GM12875 (cell line): Measurements from ENCODE around the gene MINK1.

Experiments used
- H3K4me3 ChIP-seq: one replicate; pipeline ENCODE4 v1.5.1; 2011; ENCODE audit warnings: low read depth, low read length, control low read depth
- CTCF ChIP-seq: IDR thresholded peaks from 2 replicates; pipeline ENCODE4 v1.5.1; 2011; ENCODE audit warnings: low read depth, mild to moderate bottlenecking, control low read depth, inconsistent platforms, low read length, moderate library complexity, borderline replicate concordance; ENCODE audit not compliant: insufficient read depth

Gene MINK1

DNA sequence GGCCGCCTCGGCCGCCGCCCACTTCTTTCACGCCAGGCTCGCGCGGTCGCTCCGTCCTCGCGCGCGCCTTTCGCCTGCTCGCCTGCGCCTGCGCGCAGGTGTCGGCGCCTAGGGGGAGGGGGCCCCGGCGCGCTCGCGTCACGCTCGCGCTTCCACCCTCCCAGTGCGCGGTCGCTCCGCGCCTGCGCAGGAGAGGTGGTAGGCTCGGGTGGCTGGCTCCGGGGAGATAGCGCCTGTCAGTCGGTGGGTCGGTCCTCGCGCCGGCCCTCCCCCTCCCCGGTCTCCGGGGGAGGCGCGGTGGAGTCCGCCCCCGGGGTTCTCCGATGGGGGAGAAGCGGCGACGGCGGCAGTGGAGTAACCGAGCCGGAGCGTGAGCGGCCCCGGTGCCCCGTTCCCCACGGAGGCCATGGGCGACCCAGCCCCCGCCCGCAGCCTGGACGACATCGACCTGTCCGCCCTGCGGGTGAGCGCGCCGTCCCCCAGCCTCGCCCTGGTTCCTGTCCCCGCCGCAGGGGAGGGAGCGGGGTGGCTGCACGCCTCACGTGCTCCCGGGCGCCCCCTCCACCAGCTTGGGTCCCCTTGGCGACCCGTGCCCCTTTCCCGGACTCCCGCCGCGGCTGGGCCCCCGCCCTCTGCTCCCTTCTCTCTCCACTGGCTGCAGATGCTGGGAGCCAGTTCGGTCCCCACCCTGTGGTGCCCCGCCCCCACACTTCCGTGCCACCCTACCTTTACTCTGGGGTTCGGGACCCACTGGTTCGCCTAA is at the start of gene MINK1:
MINK1 (plus strand) TSS at position 163 of the 763 bp plus-strand sequence; CDS start at position 407, 244 bp downstream.
- TF ChIP-seq CTCF: no peak
- peak within 1 kb of the TSS; percentile 93 for H3K4me3 ChIP-seq

GRCh38 chr17:4785311-4786105 is 47.6 kb upstream of the MINK1 start:
- H3K4me3 ChIP-seq: no peak overlapping the region

DNA sequence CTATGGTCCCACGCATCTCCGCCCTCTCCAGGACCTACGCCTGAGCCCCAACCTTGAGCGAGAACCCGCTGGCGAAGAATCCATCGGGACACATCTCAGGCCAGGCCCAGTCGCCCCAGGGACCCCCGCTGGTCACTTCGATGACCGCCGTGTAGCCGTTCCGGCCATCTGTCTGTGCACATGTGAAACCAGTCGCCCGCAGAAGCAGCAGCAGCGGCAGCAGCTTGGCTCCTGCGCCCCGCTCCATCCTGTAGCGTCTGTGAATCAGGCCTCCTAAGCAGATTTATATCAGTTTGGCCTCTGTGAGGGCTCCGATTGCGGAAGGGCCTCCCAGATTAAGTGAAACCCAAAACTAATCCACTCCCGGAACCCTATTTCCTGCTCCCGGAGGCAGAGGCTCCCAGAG is 47.0 kb upstream of the MINK1 start, which contains the start of gene VMO1:
VMO1 (minus strand) TSS at position 259 of the 406 bp plus-strand sequence; CDS start at position 247, 12 bp downstream.
- no peak within 1 kb of the TSS for H3K4me3 ChIP-seq
- no peak for TF ChIP-seq CTCF

More at GRCh38 chr17:4785311-4786105, 47.6 kb upstream of the MINK1 start:
- TF ChIP-seq CTCF: no peak

- H3K4me3 ChIP-seq: no peak overlapping the region
- no peak for TF ChIP-seq CTCF
These were observed 46.6 kb upstream of the MINK1 start for GRCh38 chr17:4786516-4786915.

- TF ChIP-seq CTCF: no peak
- no peak overlapping the region for H3K4me3 ChIP-seq
These were observed 44.9 kb upstream of the MINK1 start for GRCh38 chr17:4788159-4788806.

- TF ChIP-seq CTCF: no peak
- H3K4me3 ChIP-seq: peak within 1 kb of the TSS; percentile 63
These were observed 44.1 kb upstream of the MINK1 start, which contains the start of gene GLTPD2 for GRCh38 chr17:4788807-4789700. Gene GLTPD2, plus strand, starts transcription at chr17:4788964. Its CDS starts 48 bp downstream, at chr17:4789012.
